ENCODE data around the gene CDH8.

DNA sequence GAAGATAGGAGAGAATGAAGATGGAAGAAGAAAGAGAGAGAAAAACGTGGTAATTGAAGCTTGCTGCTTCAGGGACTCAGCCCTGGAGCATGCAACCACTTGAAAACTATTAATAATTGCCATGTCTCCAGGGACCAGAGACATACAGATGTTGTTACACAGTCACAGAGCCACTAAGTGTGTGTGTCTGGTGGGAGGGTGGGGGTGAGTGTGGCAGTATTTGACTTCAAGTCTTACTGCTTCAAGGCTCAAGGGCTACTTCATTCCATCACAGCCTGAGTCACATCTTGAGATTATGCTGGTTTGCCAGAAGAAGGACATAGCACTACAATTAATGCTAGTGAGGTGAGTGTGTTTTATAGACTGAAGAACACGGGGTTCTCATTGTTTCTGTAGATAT, 202.2 kb downstream of the CDH8 start:
- TF ChIP-seq CTCF (IDR thresholded peaks at IDR 0.05; ENCODE audit: low read depth, low read length, missing input control) (no peak), TAF1 (conservative IDR thresholded peaks at IDR 0.05) (no peak), REST (IDR thresholded peaks at IDR 0.05) (no peak), GABPA (IDR thresholded peaks at IDR 0.05 in 1 of 2, conservative IDR thresholded peaks at IDR 0.05 in 1 of 2) (no peak), JUND (IDR thresholded peaks at IDR 0.05) (no peak), EGR1 (IDR thresholded peaks at IDR 0.05; ENCODE audit: low read depth in 2 of 2) (no peak), ZBTB33 (IDR thresholded peaks at IDR 0.05) (no peak)
